ENCODE results near the gene DPYSL3. TPM values are rescaled to one million over a fixed set of nuclear protein-coding genes. Genes with fewer than 3 reads are reported as not detected.

Gene DPYSL3
- total RNA-seq, 1 experiment from 2014 or later = 17.2 TPM

DNA sequence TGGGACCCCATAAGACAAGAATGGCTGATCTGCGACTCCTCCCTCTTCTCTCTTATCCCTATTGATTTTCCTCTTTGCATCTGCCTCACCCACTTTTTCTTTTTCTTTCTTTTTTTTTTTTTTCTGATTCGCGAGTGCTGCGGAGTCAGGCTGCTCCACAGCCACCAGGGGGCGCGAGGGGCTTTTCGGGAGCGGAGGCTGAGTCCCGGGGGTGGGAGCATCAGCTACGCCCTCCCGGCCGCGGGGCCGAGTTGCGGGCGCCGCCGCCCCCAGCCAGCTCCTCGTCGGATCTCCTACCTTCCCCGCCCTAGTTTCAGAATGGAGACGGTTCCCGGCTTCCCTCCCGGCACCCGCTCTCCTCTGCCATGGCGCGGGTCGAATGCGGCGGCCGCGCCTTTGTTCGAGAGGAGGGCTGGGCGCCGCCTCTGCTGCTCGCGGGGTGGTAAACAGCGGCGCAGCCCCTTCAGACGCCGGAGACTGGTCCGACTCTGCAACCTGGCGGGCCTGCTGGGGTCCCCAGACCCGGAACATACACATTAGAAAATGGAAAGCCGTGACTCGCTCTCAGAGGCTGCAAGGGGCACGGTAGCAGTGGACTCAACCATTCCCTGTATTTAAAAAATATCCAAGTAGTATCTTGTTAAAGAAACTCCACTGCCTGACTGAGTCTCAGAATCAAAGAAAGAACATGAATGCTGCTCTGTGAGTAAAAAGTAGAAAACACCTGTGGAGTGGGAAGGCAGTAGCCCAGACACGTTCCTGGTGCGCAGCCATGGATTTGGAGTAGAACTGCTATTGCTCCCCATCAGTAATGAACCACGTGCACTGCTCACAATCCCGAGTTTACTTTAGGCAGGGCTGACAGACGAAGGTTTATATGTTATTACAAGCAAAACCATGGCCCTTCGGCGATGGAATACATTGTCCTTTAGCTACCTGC, 55.7 kb downstream of the DPYSL3 start:
- Histone ChIP-seq H4K20me1 (ENCODE audit: insufficient read depth) (no peaks in the 10 kb centered on the region), H3K36me3 (ENCODE audit: control insufficient read depth in 1 of 2, insufficient read depth in 2 of 2, low read length in 2 of 2) (no peaks in the 10 kb centered on the region), H3K79me2 (ENCODE audit: insufficient read depth, low read length) (no peaks in the 10 kb centered on the region), H3K4me3 (replicated peaks in 1 of 2; ENCODE audit: low read depth in 1 of 2, low read length in 2 of 2) (peak overlapping the region; percentile 49 to 59), H3K27ac (ENCODE audit: low read depth, low read length) (no peak overlapping the region), H3K27me3 (ENCODE audit: insufficient read depth, low read length) (peaks cover 3% of the 10 kb centered on the region; the same call in 1 of the 2 replicates), H3K9me2 (ENCODE audit: insufficient read depth) (no peaks in the 10 kb centered on the region), H3K9me3 (ENCODE audit: control insufficient read depth in 1 of 2, insufficient read depth in 1 of 2, low read depth in 1 of 2, low read length in 2 of 2) (no peaks in the 10 kb centered on the region), H3K4me2 (ENCODE audit: low read length) (peak overlapping the region; percentile 84), H3K9ac (ENCODE audit: low read length) (peak overlapping the region; percentile 28), H3K4me1 (ENCODE audit: control insufficient read depth in 1 of 2, insufficient read depth in 2 of 2, low read length in 2 of 2) (peaks cover 0 to 7% of the 10 kb centered on the region in 2 experiments; a peak in 2 of 4 replicates), H2AFZ (ENCODE audit: low read depth, low read length, poor library complexity, severe bottlenecking) (no peak overlapping the region)
- POLR2A ChIA-PET = interaction anchor here (0.8 to 1.7 kb wide), 2 partner anchors 51 to 124 kb away, joined by 3 to 7 read pairs; no protein-coding TSS in a partner anchor
- DNase-seq (ENCODE audit: low read depth, low spot score) = peak; percentile 58
- peak; percentile 87 for ATAC-seq
- RAD21 ChIA-PET (ENCODE audit: low non-redundant PET in 1 of 2, low total read pairs in 2 of 2, uncharacterized antibody in 2 of 2, unreplicated experiment in 2 of 2) = interaction anchor here in 1 of 2 experiments (0.6 to 0.7 kb wide), 3 partner anchors 117 to 1274 kb away, joined by 4 to 7 read pairs (median 6); no protein-coding TSS in a partner anchor
- no TSS peak for BruUV-seq (replicated peaks)
- CTCF ChIA-PET = interaction anchor here (0.6 to 3.5 kb wide), 8 partner anchors 11 to 266 kb away, joined by 3 to 45 read pairs (median 4); no protein-coding TSS in a partner anchor
- intact Hi-C loops (cut with micrococcal nuclease) = loop anchor here (1.0 kb wide), 1 partner anchor 124 kb away; no protein-coding TSS in a partner anchor
- no peak for TF ChIP-seq ELF1 (IDR thresholded peaks at IDR 0.05; ENCODE audit: borderline replicate concordance, low read depth)
- no peak for TF ChIP-seq MAX (IDR thresholded peaks at IDR 0.05)
- no peak for TF ChIP-seq POLR2AphosphoS5 (IDR thresholded peaks at IDR 0.05; ENCODE audit: low read depth, low read length)
- no peak for TF ChIP-seq CEBPB (IDR thresholded peaks at IDR 0.05; ENCODE audit: low read depth)
- TF ChIP-seq CTCF (IDR thresholded peaks at IDR 0.05 in 2 of 3, conservative IDR thresholded peaks at IDR 0.05 in 1 of 3; ENCODE audit: borderline replicate concordance in 1 of 3, insufficient read depth in 1 of 3, low read depth in 2 of 3, low read length in 2 of 3) = peak; percentile 78 to 92 (median 89)
- TF ChIP-seq, protein P1, sequence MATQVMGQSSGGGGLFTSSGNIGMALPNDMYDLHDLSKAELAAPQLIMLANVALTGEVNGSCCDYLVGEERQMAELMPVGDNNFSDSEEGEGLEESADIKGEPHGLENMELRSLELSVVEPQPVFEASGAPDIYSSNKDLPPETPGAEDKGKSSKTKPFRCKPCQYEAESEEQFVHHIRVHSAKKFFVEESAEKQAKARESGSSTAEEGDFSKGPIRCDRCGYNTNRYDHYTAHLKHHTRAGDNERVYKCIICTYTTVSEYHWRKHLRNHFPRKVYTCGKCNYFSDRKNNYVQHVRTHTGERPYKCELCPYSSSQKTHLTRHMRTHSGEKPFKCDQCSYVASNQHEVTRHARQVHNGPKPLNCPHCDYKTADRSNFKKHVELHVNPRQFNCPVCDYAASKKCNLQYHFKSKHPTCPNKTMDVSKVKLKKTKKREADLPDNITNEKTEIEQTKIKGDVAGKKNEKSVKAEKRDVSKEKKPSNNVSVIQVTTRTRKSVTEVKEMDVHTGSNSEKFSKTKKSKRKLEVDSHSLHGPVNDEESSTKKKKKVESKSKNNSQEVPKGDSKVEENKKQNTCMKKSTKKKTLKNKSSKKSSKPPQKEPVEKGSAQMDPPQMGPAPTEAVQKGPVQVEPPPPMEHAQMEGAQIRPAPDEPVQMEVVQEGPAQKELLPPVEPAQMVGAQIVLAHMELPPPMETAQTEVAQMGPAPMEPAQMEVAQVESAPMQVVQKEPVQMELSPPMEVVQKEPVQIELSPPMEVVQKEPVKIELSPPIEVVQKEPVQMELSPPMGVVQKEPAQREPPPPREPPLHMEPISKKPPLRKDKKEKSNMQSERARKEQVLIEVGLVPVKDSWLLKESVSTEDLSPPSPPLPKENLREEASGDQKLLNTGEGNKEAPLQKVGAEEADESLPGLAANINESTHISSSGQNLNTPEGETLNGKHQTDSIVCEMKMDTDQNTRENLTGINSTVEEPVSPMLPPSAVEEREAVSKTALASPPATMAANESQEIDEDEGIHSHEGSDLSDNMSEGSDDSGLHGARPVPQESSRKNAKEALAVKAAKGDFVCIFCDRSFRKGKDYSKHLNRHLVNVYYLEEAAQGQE (IDR thresholded peaks at IDR 0.05; ENCODE audit: low read depth) = no peak
- peak; percentile 69 for TF ChIP-seq RAD21 (IDR thresholded peaks at IDR 0.05; ENCODE audit: low read depth)
- no peak for TF ChIP-seq SRF (IDR thresholded peaks at IDR 0.05; ENCODE audit: low read depth)
- TF ChIP-seq ATF3 (IDR thresholded peaks at IDR 0.05) = no peak
- TF ChIP-seq EZH2phosphoT487 (IDR thresholded peaks at IDR 0.05; ENCODE audit: borderline replicate concordance) = no peak
- no peak for TF ChIP-seq CBX3 (IDR thresholded peaks at IDR 0.05; ENCODE audit: low read depth)
- no peak for TF ChIP-seq TCF7L2 (IDR thresholded peaks at IDR 0.05; ENCODE audit: borderline replicate concordance, extremely low read depth, insufficient read depth, insufficient read length)
- peak; percentile 35 for TF ChIP-seq YY1 (IDR thresholded peaks at IDR 0.05; ENCODE audit: extremely low read depth, insufficient replicate concordance, low read depth, low read length)
- TF ChIP-seq POLR2A (IDR thresholded peaks at IDR 0.05; ENCODE audit: borderline replicate concordance, extremely low read depth, insufficient read depth, insufficient read length) = no peak
- no peak for TF ChIP-seq SIN3A (IDR thresholded peaks at IDR 0.05; ENCODE audit: low read depth)
- TF ChIP-seq JUND (IDR thresholded peaks at IDR 0.05) = no peak
- no peak for TF ChIP-seq FOSL1 (IDR thresholded peaks at IDR 0.05; ENCODE audit: low read depth)
- TF ChIP-seq ZNF274 (IDR thresholded peaks at IDR 0.05; ENCODE audit: low read depth, low read length) = no peak
